SK-N-SH (cell line): ENCODE data around the gene CUX1. TPM values are rescaled to one million over a fixed set of nuclear protein-coding genes. Genes with fewer than 3 reads are reported as not detected.

Experiments used
- ELF1 ChIP-seq: IDR thresholded peaks from 2 replicates; pipeline ENCODE4 v1.4.0; 2012
- EP300 ChIP-seq, 2 experiments: IDR thresholded peaks; 2 replicates each; pipeline versions ENCODE4 v1.4.0 to v1.6.1; 2012; ENCODE audit warnings: borderline replicate concordance in 1 of 2, low read depth in 1 of 2, low read length in 1 of 2
- FOXJ3 ChIP-seq: sonication (generic); formaldehyde crosslinking; IDR thresholded peaks from 2 replicates; pipeline ENCODE4 v1.5.1; 2020; ENCODE audit warnings: mild to moderate bottlenecking, missing genetic modification reagents
- FOXM1 ChIP-seq: IDR thresholded peaks from 2 replicates; pipeline ENCODE4 v1.4.0; 2012; ENCODE audit warnings: low read depth, mild to moderate bottlenecking
- GABPA ChIP-seq: IDR thresholded peaks from 2 replicates; pipeline ENCODE4 v1.4.0; 2012; ENCODE audit warnings: low read depth, mild to moderate bottlenecking
- IRF3 ChIP-seq: fragments of 150-350 bp; IDR thresholded peaks from 2 replicates; pipeline ENCODE4 v1.6.1; 2016; ENCODE audit warnings: mild to moderate bottlenecking, low read depth, low read length
- JUND ChIP-seq: IDR thresholded peaks from 2 replicates; pipeline ENCODE4 v1.4.0; 2012
- MAX ChIP-seq: IDR thresholded peaks from 2 replicates; pipeline ENCODE4 v1.4.0; 2012; ENCODE audit warnings: low read depth
- MEF2A ChIP-seq: IDR thresholded peaks from 2 replicates; pipeline ENCODE4 v1.4.0; 2012; ENCODE audit warnings: low read depth, borderline replicate concordance
- MXI1 ChIP-seq: IDR thresholded peaks from 2 replicates; pipeline ENCODE4 v1.6.1; 2012; ENCODE audit warnings: mild to moderate bottlenecking, low read depth, low read length, improper control_type of control experiment
- NFIC ChIP-seq: IDR thresholded peaks from 2 replicates; pipeline ENCODE4 v1.4.0; 2012; ENCODE audit warnings: borderline replicate concordance
- NRF1 ChIP-seq: IDR thresholded peaks from 2 replicates; pipeline ENCODE4 v1.6.1; 2012; ENCODE audit warnings: low read depth, mild to moderate bottlenecking, low read length
- PBX3 ChIP-seq: IDR thresholded peaks from 2 replicates; pipeline ENCODE4; 2012
- REST ChIP-seq: IDR thresholded peaks from 2 replicates; pipeline ENCODE4 v1.6.1; 2012; ENCODE audit warnings: mild to moderate bottlenecking, low read depth, low read length, moderate library complexity
- RFX5 ChIP-seq: IDR thresholded peaks from 2 replicates; pipeline ENCODE4 v1.6.1; 2012; ENCODE audit warnings: mild to moderate bottlenecking, improper control_type of control experiment, low read length
- RXRA ChIP-seq: IDR thresholded peaks from 2 replicates; pipeline ENCODE4 v1.4.0; 2012; ENCODE audit warnings: low read depth, mild to moderate bottlenecking, borderline replicate concordance
- SIN3A ChIP-seq: IDR thresholded peaks from 2 replicates; pipeline ENCODE4 v1.6.1; 2012; ENCODE audit warnings: low read depth, mild to moderate bottlenecking, low read length, moderate library complexity, borderline replicate concordance
- TAF1 ChIP-seq: IDR thresholded peaks from 2 replicates; pipeline ENCODE4 v1.6.1; 2012; ENCODE audit warnings: low read depth, mild to moderate bottlenecking, low read length, moderate library complexity, borderline replicate concordance
- TCF12 ChIP-seq: IDR thresholded peaks from 2 replicates; pipeline ENCODE4 v1.4.0; 2012
- USF1 ChIP-seq: IDR thresholded peaks from 2 replicates; pipeline ENCODE4 v1.4.0; 2012; ENCODE audit warnings: low read depth, borderline replicate concordance
- USF2 ChIP-seq: fragments of 150-350 bp; IDR thresholded peaks from 2 replicates; pipeline ENCODE4 v1.6.1; 2017; ENCODE audit warnings: antibody characterized with exemption, low read length, low read depth, borderline replicate concordance
- YY1 ChIP-seq: IDR thresholded peaks from 2 replicates; pipeline ENCODE4 v1.4.0; 2012; ENCODE audit warnings: low read depth, mild to moderate bottlenecking
- ZBTB33 ChIP-seq: IDR thresholded peaks from 2 replicates; pipeline ENCODE4 v1.4.0; 2012; ENCODE audit warnings: low read depth, borderline replicate concordance
- polyA plus RNA-seq, 3 experiments: library from polyadenylated mRNA; depleted of rRNA; stranded (reverse); fragments of >200 nt; gene quantifications; 2 replicates each; pipeline ENCODE4 v1.2.3, GENCODE V29; 2012

Gene CUX1
- polyA plus RNA-seq, 1 of the 3 experiments (the other 2 are of a cell fraction), result 68.6 TPM

GRCh38 chr7:101815826-101816594, 1.4 kb upstream of the CUX1 start (continued):
- no peak for TF ChIP-seq ZBTB33
- TF ChIP-seq REST, result no peak
- TF ChIP-seq NRF1, result no peak
- TF ChIP-seq PBX3, result peak; percentile 35; the same call in 1 of the 2 replicates
- TF ChIP-seq GABPA, result no peak
- TF ChIP-seq RFX5, result no peak
- no peak for TF ChIP-seq USF2
- TF ChIP-seq JUND, result no peak; the same call in 1 of the 2 replicates
- no peak for TF ChIP-seq MXI1
- peak; percentile 81 for TF ChIP-seq TAF1
- no peak for TF ChIP-seq NFIC
- TF ChIP-seq YY1, result peak; percentile 88
- TF ChIP-seq FOXJ3 (CRISPR knock-in tag), result no peak
- no peak for TF ChIP-seq IRF3
- peak in 1 of 2 experiments; percentile 60; a peak in 1 of 4 replicates for TF ChIP-seq EP300 (IDR thresholded peaks at IDR 0.05; ENCODE audit: borderline replicate concordance in 1 of 2, low read depth in 1 of 2, low read length in 1 of 2)
- no peak for TF ChIP-seq MEF2A
- no peak for TF ChIP-seq USF1
- TF ChIP-seq MAX, result peak; percentile 60
- TF ChIP-seq FOXM1, result no peak
- no peak for TF ChIP-seq ELF1
- TF ChIP-seq TCF12, result no peak
- TF ChIP-seq RXRA, result no peak
- TF ChIP-seq SIN3A, result peak; percentile 32; the same call in 1 of the 2 replicates
- TF ChIP-seq, all 33 proteins: peak for 8
